HEK293T (cell line): ENCODE measurements around the gene TST.

Experiments used
- CTCF ChIA-PET: fragments of 350-600 bp; formaldehyde crosslinking; extraction: SDS; loops from one replicate; lab custom pipeline; 2021; ENCODE audit warnings: antibody characterized with exemption, inconsistent platforms; lab: Yijun Ruan, JAX
- POLR2A ChIA-PET: fragments of 350-600 bp; formaldehyde crosslinking; extraction: SDS; loops from one replicate; lab custom pipeline; 2020; ENCODE audit warnings: antibody characterized with exemption, inconsistent platforms; lab: Yijun Ruan, JAX
- DNase-seq: peaks from one replicate; pipeline ENCODE4 v3.0.0; 2012; ENCODE audit warnings: mixed read lengths; ENCODE audit errors: extremely low spot score
- ARNT ChIP-seq: fragments of 450-650 bp; IDR thresholded peaks from 2 replicates; pipeline ENCODE4 v1.6.1; 2017; ENCODE audit warnings: mild to moderate bottlenecking
- BHLHE40 ChIP-seq: fragments of 450-650 bp; IDR thresholded peaks from 2 replicates; pipeline ENCODE4 v1.6.1; 2016; ENCODE audit warnings: mild to moderate bottlenecking, moderate library complexity, borderline replicate concordance
- CTBP1 ChIP-seq: fragments of 450-650 bp; IDR thresholded peaks from 2 replicates; pipeline ENCODE4 v1.6.1; 2016; ENCODE audit warnings: borderline replicate concordance
- ELF4 ChIP-seq: fragments of 450-650 bp; IDR thresholded peaks from 2 replicates; pipeline ENCODE4 v1.6.1; 2017; ENCODE audit warnings: antibody characterized with exemption
- FOXA1 ChIP-seq: fragments of 450-650 bp; IDR thresholded peaks from 2 replicates; pipeline ENCODE4 v1.6.1; 2016; ENCODE audit warnings: mild to moderate bottlenecking
- FOXK2 ChIP-seq: fragments of 450-650 bp; IDR thresholded peaks from 2 replicates; pipeline ENCODE4 v1.6.1; 2016; ENCODE audit warnings: mild to moderate bottlenecking
- FOXM1 ChIP-seq: fragments of 450-650 bp; IDR thresholded peaks from 2 replicates; pipeline ENCODE4 v1.6.1; 2017; ENCODE audit warnings: mild to moderate bottlenecking, borderline replicate concordance
- HDGF ChIP-seq: fragments of 450-650 bp; IDR thresholded peaks from 2 replicates; pipeline ENCODE4 v1.6.1; 2017; ENCODE audit warnings: antibody characterized with exemption, borderline replicate concordance
- L3MBTL2 ChIP-seq: fragments of 450-650 bp; conservative IDR thresholded peaks from 2 replicates; pipeline ENCODE4 v1.6.1; 2016; ENCODE audit warnings: mild to moderate bottlenecking
- LEF1 ChIP-seq: fragments of 450-650 bp; IDR thresholded peaks from 2 replicates; pipeline ENCODE4 v1.6.1; 2017; ENCODE audit warnings: mild to moderate bottlenecking, borderline replicate concordance
- NFRKB ChIP-seq: fragments of 450-650 bp; IDR thresholded peaks from 2 replicates; pipeline ENCODE4 v1.6.1; 2016; ENCODE audit warnings: mild to moderate bottlenecking, moderate library complexity
- SP1 ChIP-seq: fragments of 450-650 bp; IDR thresholded peaks from 2 replicates; pipeline ENCODE4 v1.6.1; 2017
- SUZ12 ChIP-seq: fragments of 450-650 bp; IDR thresholded peaks from 2 replicates; pipeline ENCODE4 v1.6.1; 2016; ENCODE audit warnings: mild to moderate bottlenecking
- TARDBP ChIP-seq: fragments of 450-650 bp; IDR thresholded peaks from 2 replicates; pipeline ENCODE4 v1.6.1; 2016
- ZNF384 ChIP-seq: fragments of 450-650 bp; IDR thresholded peaks from 2 replicates; pipeline ENCODE4 v1.6.1; 2016
- TF ChIP-seq, protein P1 (sequence below): fragments of 450-650 bp; IDR thresholded peaks from 2 replicates; pipeline ENCODE4 v1.6.1; 2016

Gene TST

DNA sequence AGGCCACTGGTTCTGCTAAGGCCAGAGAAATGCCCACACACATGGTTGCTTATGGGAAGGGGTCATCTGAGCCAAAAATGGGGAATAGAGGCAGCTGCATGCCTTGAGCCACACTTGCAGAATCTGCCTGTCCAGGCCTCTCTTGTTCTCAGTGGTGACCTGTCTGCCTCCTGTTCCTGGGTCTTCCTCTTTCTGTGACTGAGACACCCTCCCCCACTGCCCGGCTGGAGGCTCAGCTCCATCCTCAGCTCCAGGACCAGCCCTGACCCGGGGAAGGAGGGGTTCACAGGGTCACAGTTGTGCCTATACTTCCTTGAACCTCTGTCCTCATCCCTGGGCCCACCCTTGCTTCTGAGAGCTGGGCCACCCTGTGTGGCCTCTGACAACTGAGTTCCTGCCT is 53.6 kb downstream of the TST start:
- CTCF ChIA-PET, result interaction anchor here (1.2 kb wide), 1 partner anchor 110 kb away, joined by 3 read pairs; no protein-coding TSS in a partner anchor
- POLR2A ChIA-PET, result interaction anchor here (1.1 kb wide), 1 partner anchor 190 kb away, joined by 3 read pairs; the partner anchor contains the start of gene IFT27
- TF ChIP-seq CTBP1 (no peak), L3MBTL2 (no peak), FOXK2 (no peak), TARDBP (no peak), ARNT (no peak), NFRKB (no peak), HDGF (no peak), SUZ12 (no peak), FOXA1 (no peak), ZNF384 (no peak), ELF4 (no peak), BHLHE40 (no peak), SP1 (no peak), FOXM1 (no peak), LEF1 (no peak)
- TF ChIP-seq, protein P1, sequence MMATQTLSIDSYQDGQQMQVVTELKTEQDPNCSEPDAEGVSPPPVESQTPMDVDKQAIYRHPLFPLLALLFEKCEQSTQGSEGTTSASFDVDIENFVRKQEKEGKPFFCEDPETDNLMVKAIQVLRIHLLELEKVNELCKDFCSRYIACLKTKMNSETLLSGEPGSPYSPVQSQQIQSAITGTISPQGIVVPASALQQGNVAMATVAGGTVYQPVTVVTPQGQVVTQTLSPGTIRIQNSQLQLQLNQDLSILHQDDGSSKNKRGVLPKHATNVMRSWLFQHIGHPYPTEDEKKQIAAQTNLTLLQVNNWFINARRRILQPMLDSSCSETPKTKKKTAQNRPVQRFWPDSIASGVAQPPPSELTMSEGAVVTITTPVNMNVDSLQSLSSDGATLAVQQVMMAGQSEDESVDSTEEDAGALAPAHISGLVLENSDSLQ, result no peak
- no peak for DNase-seq

DNA sequence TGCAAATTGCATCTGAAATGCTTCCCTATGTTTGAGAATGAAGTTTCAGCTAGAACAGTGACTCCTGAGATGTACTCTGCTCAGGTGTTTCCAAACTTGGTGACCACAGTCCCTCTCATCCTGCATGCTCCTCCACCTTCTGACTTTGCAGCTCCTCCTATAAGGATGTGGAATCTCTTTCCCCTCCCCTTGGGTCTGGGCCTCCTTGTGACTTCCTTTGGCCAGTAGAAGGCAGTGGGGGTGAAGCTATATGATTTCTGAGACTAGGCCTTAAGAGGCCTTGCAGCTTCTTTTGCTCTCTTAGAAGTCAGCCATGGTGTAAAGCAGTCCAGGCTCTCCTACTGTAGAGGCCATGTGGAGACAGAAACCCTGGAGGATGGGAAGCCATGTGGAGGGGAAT is 55.1 kb downstream of the TST start:
- POLR2A ChIA-PET, result no interaction called here
- no peak for DNase-seq
- CTCF ChIA-PET, result interaction anchor here (1.7 kb wide), 1 partner anchor 14 kb away, joined by 7 read pairs; no protein-coding TSS in a partner anchor
- TF ChIP-seq SP1 (no peak), ARNT (no peak), FOXA1 (no peak), HDGF (no peak), CTBP1 (no peak)
- TF ChIP-seq, protein P1, result no peak

DNA sequence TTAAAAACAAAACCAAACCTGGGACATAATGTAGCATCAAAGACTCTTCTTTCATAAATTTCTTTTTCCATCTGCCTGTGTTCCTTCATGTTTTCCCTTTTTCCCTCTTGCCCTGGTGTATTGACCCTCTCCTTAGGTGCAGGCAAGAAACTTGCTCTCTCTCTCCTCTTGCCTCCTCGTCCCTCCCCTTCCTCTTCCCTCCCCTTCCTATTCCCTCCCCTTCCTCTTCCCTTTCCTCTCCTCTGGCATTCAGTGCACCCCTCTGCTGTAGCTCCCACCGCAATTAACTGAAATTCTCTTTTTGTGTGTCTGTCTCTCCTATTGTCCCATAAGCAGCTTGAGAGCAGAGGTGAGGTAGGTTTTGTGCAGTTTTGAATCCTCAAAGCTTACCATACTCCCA is 55.9 kb downstream of the TST start:
- no peak for TF ChIP-seq FOXA1
- no peak for TF ChIP-seq L3MBTL2
- TF ChIP-seq BHLHE40, result no peak
- TF ChIP-seq FOXK2, result no peak
- TF ChIP-seq TARDBP, result no peak
- TF ChIP-seq FOXM1, result no peak
- TF ChIP-seq NFRKB, result no peak
- TF ChIP-seq CTBP1, result no peak
- TF ChIP-seq SUZ12, result no peak
- DNase-seq, result no peak
- ChIA-PET CTCF (interaction anchor here (1.7 kb wide), 1 partner anchor 14 kb away, joined by 7 read pairs; no protein-coding TSS in a partner anchor), POLR2A (no interaction called here)

DNA sequence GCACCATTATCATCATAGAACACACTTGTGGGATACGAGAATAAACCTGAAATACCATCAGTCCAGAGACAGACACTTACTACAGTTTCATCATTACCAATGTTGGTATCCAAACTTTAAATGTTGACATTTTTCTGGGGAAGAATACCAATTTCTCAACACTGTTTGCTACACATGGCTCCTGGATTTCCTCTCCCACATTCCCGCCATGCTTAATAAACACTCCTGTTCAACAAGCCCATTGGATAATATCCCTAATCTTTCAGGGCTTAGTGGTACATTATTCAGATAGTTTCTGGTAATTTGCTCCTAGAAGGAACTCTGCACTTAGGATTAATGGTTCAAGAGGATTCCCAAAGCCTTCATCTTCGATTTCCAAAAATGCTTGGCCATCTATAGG is 57.6 kb downstream of the TST start:
- ChIA-PET CTCF (no interaction called here), POLR2A (interaction anchor here (1.0 kb wide), 1 partner anchor 238 kb away, joined by 3 read pairs; no protein-coding TSS in a partner anchor)
- no peak for TF ChIP-seq ELF4
- no peak for TF ChIP-seq FOXK2
- no peak for TF ChIP-seq FOXM1
- TF ChIP-seq L3MBTL2, result no peak
- TF ChIP-seq NFRKB, result no peak
- no peak for TF ChIP-seq CTBP1

More for the DNA sequence above, 57.6 kb downstream of the TST start:
- DNase-seq, result no peak
